Stimulated activated CD8-positive, alpha-beta memory T cell treated with anti-CD3 and anti-CD28 coated beads, Interleukin-4, amount 100 ng/mL, for 4 hours (primary cell): ENCODE data around the gene PLP2.
"Not testable (repeated sequence)": the region's sequence is repeated elsewhere in the genome, so short reads cannot be mapped to it uniquely, and the experiment has no call there.

Experiments
- DNase-seq, 2 donors: peaks; one replicate each; pipeline ENCODE4 v3.0.0-alpha.2; 2020; ENCODE audit warnings: low read depth in 2 of 2, low spot score in 1 of 2

Gene PLP2

DNA sequence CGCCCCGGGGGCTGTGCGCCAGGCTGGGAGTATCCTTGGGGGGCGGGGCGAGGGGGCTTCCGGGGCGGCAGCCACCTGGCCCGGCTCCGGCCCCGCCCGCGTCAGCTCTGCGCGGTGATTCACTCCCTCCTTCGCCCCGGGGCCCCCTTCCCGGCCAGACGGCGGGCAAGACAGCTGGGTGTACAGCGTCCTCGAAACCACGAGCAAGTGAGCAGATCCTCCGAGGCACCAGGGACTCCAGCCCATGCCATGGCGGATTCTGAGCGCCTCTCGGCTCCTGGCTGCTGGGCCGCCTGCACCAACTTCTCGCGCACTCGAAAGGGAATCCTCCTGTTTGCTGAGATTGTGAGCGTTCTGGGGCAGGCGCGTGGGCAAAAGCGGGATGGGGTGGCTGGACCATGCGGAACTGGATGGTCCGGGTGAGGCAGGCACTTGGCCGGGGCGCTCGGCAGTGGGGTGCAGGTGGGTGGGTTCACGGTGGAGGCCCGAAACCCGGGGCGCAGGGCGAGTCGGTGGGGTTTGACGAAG, at the start of gene PLP2:
Gene PLP2, plus strand, starts transcription at position 147 of the 528 bp plus-strand sequence. Its CDS starts 103 bp downstream, at position 250.
- DNase-seq, result peak; percentile 34 to 65

DNA sequence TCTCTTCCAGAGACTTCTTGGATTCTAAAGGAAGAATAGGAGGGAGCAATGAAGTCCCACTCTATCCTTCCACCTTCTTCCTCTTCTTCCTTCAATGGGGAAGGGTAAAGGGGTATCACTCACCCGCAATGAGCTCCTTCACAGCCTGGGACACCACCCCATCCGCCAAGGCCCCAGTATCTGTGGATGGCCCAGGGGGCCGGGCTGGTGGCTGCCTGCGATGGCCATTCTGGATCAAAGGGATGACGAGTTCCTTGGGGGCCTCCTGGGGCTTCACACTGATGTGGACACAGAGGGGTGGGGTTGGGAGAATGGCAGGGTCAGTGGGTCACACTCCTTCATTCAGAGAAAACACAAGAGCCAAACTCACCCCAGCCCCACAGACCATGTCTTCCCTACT, 49.2 kb upstream of the PLP2 start:
- no peak for DNase-seq

DNA sequence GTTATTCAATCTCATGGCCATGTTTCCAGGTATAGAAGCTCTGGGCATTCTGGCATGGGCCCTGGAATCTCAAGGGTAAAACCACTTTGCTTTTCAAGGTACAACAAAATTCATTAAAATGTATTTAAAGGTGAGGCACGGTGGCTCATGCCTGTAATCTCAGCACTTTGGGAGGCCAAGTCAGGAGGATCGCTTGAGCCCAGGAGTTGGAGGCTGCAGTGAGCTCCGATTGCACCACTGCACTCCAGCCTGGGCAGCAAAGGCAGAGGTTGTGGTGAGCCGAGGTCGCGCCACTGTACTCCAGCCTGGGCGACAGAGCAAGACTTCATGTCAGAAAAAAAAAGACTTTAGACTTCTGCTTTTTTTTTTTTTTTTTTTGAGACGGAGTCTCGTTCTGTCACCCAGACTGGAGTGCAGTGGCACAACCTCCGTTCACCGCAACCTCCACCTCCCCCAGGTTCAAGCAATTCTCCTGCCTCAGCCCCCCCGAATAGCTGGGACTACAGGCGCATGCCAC, 43.9 kb upstream of the PLP2 start:
- not testable (repeated sequence) for DNase-seq

DNA sequence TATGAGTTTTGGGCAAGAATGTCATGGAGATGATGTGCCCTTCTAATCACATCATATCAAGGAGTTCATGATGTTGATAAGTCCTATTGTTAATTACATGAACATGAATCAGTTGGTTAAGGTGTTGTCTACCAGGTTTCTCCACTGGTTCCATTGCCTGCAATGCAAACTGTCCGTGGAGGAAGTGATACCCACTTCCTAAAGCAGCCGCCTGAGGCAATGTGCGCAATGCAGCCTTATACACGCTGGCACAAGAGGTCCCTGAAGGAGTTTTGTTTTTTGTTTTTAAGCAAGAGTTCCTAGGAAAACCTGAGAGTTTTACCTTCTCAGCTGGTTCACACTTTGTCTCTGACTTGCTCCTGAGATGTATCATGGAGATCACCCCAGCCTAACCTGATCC, 42.3 kb upstream of the PLP2 start:
- DNase-seq, result no peak

DNA sequence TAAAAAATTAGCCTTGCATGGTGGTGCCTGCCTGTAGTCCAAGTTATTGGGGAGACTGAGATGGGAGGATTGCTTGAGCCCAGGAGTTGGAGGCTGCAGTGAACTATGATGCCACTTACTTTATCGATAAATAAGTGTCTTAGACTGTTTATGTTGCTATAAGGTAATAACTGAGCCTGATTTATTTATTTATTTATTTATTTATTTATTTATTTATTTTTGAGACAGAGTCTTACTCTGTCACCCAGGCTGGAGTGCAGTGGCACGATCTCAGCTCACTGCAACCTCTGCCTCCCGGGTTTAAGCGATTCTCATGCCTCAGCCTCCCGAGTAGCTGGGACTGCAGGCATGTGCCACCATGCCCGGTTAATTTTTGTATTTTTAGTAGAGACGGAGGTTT, 39.4 kb upstream of the PLP2 start:
- DNase-seq, result not testable (repeated sequence)

GRCh38 chrX:49133759-49134158, 37.9 kb upstream of the PLP2 start:
- DNase-seq, result no peak

GRCh38 chrX:49137492-49137891, 34.2 kb upstream of the PLP2 start:
- no peak for DNase-seq

DNA sequence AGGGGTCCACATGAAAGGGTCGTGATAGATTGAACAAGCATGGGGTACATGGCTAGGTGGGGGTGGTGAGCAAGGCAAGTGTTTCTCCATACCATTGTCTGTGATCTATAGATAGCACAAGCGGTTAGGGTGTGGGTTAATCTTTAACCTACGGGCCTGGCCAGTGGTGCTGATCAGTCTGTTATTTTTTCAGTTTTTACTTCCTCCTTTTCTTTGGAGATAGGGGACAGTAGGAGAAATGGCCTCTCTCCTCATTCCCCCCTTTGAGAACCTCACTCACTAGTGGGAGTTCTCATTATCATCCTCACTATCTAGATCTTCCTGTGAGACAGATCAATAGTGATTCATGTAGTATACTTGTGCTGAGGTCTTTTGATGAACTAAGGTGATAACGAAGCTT, 32.0 kb upstream of the PLP2 start:
- DNase-seq, result no peak

GRCh38 chrX:49142264-49142663, 29.4 kb upstream of the PLP2 start:
- DNase-seq, result not testable (repeated sequence)

- not testable (repeated sequence) for DNase-seq
Observed at GRCh38 chrX:49143154-49143553, 28.5 kb upstream of the PLP2 start.

DNA sequence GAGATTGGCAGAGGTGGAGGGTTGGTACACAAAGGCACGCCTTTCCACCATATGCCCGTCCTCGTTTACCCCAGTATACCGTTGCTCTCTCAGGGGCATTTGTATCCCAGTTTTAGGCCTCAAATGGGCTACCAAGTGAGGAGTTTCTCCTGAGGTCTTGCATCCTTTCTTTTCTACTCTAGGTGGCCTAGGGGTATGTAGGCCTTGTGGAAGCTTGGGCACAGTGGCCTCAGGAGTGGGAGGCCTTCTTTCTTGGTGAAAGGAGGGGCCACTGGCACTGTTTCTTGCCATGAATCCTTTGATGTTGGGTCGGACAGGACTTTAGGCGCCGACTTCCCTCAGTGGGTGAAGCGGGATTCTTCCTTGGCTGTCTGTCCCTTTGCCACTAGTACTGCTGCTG, 24.4 kb upstream of the PLP2 start:
- no peak for DNase-seq

- DNase-seq, result no peak
Observed at GRCh38 chrX:49147936-49148335, 23.8 kb upstream of the PLP2 start.

DNA sequence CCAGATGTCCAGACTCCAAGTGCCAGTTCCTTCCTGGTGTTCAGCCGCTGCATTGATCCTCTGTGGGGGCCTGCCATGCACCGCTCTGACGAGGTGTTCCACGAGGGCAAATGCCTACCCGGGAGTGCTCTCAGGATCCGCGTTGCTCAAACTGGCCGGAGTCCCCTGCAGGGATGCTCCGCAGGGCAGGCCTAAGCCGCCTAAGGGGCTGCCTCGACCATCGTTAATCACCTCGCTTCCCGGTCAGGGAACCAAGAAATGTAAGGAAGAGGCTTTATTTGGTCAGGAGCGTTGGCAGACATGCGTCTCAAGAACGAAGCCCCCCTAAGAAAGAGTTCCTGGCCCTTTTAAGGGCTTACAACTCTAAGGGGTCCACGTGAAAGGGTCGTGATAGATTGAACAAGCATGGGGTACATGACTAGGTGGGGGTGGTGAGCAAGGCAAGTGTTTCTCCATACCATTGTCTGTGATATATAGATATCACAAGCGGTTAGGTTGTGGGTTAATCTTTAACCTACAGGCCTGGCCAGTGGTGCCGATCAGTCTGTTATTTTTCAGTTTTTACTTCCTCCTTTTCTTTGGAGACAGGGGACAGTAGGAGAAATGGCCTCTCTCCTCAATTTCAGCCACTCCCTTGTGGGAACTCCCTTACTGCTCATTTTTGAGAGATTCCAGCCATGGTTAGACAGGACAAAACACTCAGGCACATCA, 23.2 kb upstream of the PLP2 start:
- not testable (repeated sequence) for DNase-seq

DNA sequence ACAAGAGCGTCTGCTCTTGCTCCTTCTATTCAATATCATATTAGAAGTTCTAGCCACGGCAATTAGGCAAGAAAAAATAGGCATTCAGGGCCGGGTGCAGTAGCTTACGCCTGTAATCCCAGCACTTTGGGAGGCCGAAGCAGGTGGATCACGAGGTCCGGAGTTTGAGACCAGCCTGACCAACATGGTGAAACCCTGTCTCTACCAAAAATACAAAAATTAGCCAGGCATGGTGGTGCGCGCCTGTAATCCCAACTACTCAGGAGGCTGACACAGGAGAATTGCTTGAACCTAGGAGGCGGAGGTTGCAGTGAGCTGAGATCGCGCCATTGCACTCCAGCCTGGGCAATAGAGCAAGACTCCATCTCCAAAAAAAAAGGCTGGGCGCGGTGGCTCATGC, 22.4 kb upstream of the PLP2 start:
- DNase-seq, result not testable (repeated sequence)

DNA sequence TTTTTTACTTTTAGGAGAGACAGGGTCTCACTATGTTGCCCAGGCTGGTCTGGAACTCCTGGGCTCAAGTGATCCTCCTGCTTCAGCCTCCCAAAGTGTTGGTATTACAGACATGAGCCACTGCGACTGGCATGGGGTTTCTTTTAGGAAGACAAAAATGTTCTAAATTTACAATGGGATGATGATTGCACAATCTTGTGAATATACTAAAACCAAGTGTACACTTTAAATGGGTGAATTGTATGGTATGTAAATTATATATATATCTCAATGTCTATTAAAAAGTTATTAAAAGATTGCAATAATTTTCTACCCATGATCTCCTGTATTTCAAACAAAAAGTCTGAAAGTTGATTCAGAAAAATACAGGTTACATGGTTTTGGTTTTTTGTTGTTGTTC, 18.2 kb upstream of the PLP2 start:
- no peak for DNase-seq

DNA sequence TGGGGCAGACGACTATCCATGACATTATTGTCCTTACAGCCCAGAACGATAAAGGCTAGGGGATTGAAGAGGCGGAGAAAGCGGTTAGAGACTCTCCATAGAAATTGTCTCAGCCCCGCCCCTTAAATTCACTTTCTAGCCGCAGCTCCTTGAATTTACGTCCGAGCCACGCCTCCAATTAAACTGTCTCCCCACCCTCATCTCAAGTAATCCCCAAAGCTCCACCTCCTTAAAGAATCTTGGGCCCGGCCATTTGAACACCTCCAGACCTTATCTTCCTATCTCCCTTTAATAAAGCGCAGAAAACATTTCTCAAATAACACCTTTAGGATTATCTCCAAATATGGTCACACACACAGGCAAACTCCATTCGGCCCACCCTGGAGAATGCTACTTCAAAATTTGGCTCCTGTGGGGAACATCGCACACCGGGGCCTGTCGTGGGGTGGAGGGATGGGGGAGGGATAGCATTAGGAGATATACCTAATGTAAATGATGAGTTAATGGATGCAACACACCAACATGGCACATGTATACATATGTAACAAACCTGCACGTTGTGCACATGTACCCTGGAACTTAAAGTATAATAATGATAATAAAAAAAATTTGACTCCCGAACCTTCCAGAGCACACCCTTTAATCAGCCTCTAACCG, 16.3 kb upstream of the PLP2 start:
- no peak for DNase-seq

GRCh38 chrX:49155900-49156837, 15.5 kb upstream of the PLP2 start:
- peak; percentile 58 to 70 for DNase-seq

DNA sequence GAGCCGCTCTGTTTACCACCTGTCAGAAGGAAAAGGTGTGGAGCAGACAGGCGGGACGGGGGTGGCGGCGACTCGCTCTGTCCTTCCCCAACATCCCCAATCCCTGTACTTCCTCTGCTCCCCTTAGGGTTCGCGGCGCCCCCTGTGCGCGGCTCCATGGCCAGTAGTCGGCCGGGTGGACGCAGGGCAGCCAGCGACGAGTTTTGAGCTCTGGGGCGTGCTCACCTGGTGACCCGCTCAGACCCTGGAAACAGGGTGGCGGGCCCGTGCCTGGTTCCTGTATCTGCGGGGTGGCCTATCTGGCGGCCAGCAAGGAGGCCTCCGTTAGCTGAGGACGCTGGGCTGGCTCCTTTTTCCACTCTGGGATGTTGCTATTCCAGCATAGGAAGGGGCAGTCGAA, 14.5 kb upstream of the PLP2 start:
- no peak for DNase-seq

DNA sequence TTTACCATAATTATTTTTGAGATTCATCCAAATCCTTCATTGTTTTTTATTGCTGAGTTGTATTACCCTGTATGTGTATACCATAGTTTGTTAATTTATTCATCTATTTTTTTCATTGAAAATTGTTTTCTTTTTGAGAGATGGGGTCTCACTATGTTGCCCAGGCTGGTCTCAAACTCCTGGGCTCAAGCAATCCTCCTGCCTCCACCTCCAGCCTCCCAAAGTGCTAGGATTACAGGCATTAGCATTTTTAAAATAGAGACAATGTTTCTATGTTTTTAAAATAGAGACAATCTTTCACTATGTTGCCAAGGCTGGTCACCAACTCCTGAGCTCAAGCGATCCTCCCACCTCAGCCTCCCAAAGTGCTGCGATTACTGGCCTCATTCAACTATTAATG, 10.8 kb upstream of the PLP2 start:
- no peak for DNase-seq

DNA sequence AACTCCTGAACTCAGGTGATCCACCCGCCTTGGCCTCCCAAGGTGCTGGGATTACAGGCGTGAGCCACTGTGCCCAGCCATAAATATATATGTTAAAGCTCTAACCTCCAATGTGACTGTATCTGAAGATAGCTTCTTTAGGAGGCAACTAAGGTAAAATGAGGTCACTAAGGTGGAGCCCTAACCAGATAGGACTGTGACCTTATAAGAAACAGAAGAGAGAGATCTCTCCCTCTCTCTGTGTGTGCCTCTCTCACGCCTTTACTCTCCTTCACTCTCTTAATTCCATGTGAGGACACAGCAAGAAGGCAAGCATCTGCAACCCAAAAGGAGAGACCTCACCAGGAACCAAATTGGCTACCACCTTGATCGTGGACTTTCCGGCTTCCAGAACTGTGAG, 10.1 kb upstream of the PLP2 start:
- no peak for DNase-seq

DNA sequence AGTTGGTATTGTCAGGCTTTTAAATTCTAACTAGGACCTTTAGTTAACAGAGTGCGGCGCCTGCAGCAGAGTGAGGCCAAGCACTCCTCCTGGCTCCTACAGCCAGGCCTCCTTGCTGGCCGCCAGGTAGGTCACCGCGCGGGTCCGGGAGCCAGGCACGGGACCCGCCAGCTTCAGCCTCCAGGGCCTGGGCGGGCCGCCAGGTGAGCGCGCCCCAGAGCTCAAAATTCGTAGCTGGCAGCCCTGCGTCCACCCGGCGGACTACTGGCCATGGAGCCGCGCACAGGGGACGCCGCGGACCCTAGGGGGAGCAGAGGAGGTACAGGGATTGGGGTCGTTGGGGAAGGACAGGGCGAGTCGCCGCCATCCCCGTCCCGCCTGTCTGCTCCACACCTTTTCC, 9.1 kb upstream of the PLP2 start, which contains the start of gene MAGIX:
Gene MAGIX, plus strand, starts transcription at position 139 of the 400 bp plus-strand sequence. Its CDS starts 132 bp downstream, at position 271.
- DNase-seq, result no peak
